Left lung (tissue), 10 donors: ENCODE measurements around the gene KSR1. TPM values are rescaled to one million over a fixed set of nuclear protein-coding genes. Genes with fewer than 3 reads are reported as not detected.
"Not testable (repeated sequence)": the region's sequence is repeated elsewhere in the genome, so short reads cannot be mapped to it uniquely, and the experiment has no call there.

Experiments
- ATAC-seq: fragments of 200-7000 bp; cut with Tn5 transposase; one replicate; pipeline ENCODE4 v1.9.1; 2020; ENCODE audit warnings: moderate library complexity
- DNase-seq, 4 donors: peaks; one replicate each; pipeline ENCODE4 v3.0.0-alpha.2; 2013 to 2020
- H3K27ac ChIP-seq, 2 donors: fragments of 200-600 bp; sonication (generic) in 1 of 2; one replicate each; pipeline versions ENCODE4 v1.5.0 to v1.8.0; 2020 to 2021
- H3K27me3 ChIP-seq, 2 donors: fragments of 200-600 bp; sonication (generic) in 1 of 2; one replicate each; pipeline versions ENCODE4 v1.5.0 to v1.8.0; 2020 to 2021
- H3K36me3 ChIP-seq, 2 donors: fragments of 200-600 bp; sonication (generic) in 1 of 2; one replicate each; pipeline versions ENCODE4 v1.5.0 to v1.8.0; 2020 to 2021
- H3K4me1 ChIP-seq, 2 donors: fragments of 200-600 bp; one replicate each; pipeline ENCODE4 v1.8.0; 2021
- H3K4me3 ChIP-seq, 2 donors: fragments of 200-600 bp; sonication (generic) in 1 of 2; one replicate each; pipeline versions ENCODE4 v1.5.0 to v1.8.0; 2020 to 2021; ENCODE audit warnings: mild to moderate bottlenecking in 1 of 2
- H3K9me3 ChIP-seq, 2 donors: fragments of 200-600 bp; sonication (generic) in 1 of 2; one replicate each; pipeline versions ENCODE4 v1.5.0 to v1.8.0; 2020 to 2021
- CTCF ChIP-seq, 2 donors: fragments of 200-600 bp; sonication (generic) in 1 of 2; IDR thresholded peaks; one replicate each; pipeline versions ENCODE4 v1.5.0 to v1.8.0; 2021; ENCODE audit warnings: antibody characterized with exemption in 2 of 2
- intact Hi-C, 2 donors: fragments of 100-400 bp; cut with DNase I; formaldehyde crosslinking; loops; one replicate each; pipeline versions ENCODE4 v1.11.2 to v1.14.2; 2022
- polyA plus RNA-seq, 6 donors: library from polyadenylated mRNA; unstranded; fragments of 120-200 nt; gene quantifications; one replicate each; pipeline ENCODE4 v1.2.1, GENCODE V29; 2013; ENCODE audit not compliant: insufficient read length in 6 of 6
- total RNA-seq, 2 donors: library from RNA; stranded (reverse); fragmentation: NEBNext Ultra II Directional; extraction: Animal tissue kit (Norgen Biotek cat#: 25700); gene quantifications; one replicate each; pipeline ENCODE4 v1.2.1, GENCODE V29; 2021
- donor health status: DM: no; HTN: yes; CAD: no.
- donor health status: DM: no; HTN: no; CAD: no.

KSR1 gene
- total and polyA plus RNA-seq, 8 donors: 35.0 to 70.0 (median 62.5) TPM

GRCh38 chr17:27669136-27669535 lies 212.9 kb downstream of the KSR1 start:
- TF ChIP-seq CTCF (IDR thresholded peaks at IDR 0.05): no peak
- ATAC-seq: no peak
- intact Hi-C loops: loop anchor here in 1 of 2 donors (10.0 kb wide), 1 partner anchor 206 kb away; no protein-coding TSS in a partner anchor

DNA sequence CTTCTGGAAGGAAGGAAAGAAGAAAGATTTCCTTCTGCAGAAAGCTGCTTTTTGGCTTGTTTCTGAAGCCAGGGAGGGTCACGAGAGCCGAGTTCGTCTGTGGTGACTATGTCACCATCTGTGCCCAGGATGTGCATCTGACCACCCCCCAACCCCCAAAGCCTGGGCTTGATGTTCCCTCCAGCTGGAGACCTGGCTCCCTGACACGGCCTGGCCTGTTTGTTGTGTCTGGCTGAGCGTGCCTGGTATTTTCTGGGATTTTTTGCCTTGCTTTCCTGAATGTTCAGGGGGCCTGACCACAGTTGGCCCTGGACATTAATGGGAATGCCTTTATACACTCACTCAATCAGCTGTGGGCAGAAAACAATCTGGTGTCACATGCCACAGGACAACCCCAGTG lies 213.6 kb downstream of the KSR1 start:
- Histone ChIP-seq H3K4me3 (no peak overlapping the region), H3K4me1 (no peaks in the 10 kb centered on the region), H3K27ac (no peak overlapping the region), H3K27me3 (no peaks in the 10 kb centered on the region), H3K36me3 (no peaks in the 10 kb centered on the region), H3K9me3 (no peaks in the 10 kb centered on the region)
- intact Hi-C loops: loop anchor here in 1 of 2 donors (10.0 kb wide), 1 partner anchor 205 kb away; no protein-coding TSS in a partner anchor
- DNase-seq (no peak), ATAC-seq (no peak)
- no peak for TF ChIP-seq CTCF (IDR thresholded peaks at IDR 0.05)

More at GRCh38 chr17:27669136-27669535, 212.9 kb downstream of the KSR1 start:
- H3K4me1 ChIP-seq: no peaks in the 10 kb centered on the region
- H3K27me3 ChIP-seq: no peaks in the 10 kb centered on the region
- H3K9me3 ChIP-seq: no peaks in the 10 kb centered on the region
- no peak overlapping the region for H3K4me3 ChIP-seq
- H3K36me3 ChIP-seq: no peaks in the 10 kb centered on the region
- DNase-seq: no peak
- no peak overlapping the region for H3K27ac ChIP-seq

- Histone ChIP-seq H3K36me3 (no peaks in the 10 kb centered on the region), H3K27ac (no peak overlapping the region), H3K9me3 (no peaks in the 10 kb centered on the region), H3K4me3 (no peak overlapping the region), H3K4me1 (no peaks in the 10 kb centered on the region), H3K27me3 (no peaks in the 10 kb centered on the region)
- ATAC-seq: no peak
- no peak for TF ChIP-seq CTCF (IDR thresholded peaks at IDR 0.05)
- DNase-seq: no peak
- intact Hi-C loops: no loop called here
These were observed 214.7 kb downstream of the KSR1 start for GRCh38 chr17:27670791-27671590.

GRCh38 chr17:27671591-27671910 lies 215.3 kb downstream of the KSR1 start:
- no peak for TF ChIP-seq CTCF (IDR thresholded peaks at IDR 0.05)
- Histone ChIP-seq H3K4me1 (no peaks in the 10 kb centered on the region), H3K27ac (no peak overlapping the region), H3K27me3 (no peaks in the 10 kb centered on the region), H3K4me3 (no peak overlapping the region), H3K36me3 (no peaks in the 10 kb centered on the region), H3K9me3 (no peaks in the 10 kb centered on the region)
- ATAC-seq: no peak
- intact Hi-C loops: no loop called here
- DNase-seq: no peak

DNA sequence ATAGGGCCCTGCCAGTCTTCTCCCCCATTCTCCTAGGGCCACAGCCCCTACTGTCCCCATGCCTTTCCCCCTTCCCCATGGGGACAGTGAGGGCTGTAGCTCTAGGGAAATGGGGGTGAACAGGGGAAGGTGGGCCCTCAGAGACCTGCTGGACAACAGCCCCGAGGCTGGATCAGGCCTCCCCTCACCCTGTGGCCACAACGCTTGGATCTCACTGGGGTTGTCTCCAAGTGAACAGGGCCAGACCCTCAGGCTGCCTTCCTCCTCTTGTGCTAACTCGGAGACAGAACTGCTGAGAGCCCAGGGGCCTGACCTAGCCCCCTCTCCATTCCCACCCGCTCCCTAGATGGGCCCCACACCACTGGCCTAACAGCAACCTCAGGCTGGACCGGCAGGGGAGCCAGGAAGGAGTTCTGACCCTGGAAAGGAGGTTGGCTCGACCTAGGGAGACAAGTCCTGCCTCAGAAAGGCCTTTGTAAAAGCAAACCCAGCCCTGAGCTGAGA lies 215.8 kb downstream of the KSR1 start:
- intact Hi-C loops, H3K9me3 ChIP-seq, H3K4me3 ChIP-seq, H3K27me3 ChIP-seq, DNase-seq, H3K4me1 ChIP-seq, H3K36me3 ChIP-seq, ATAC-seq, H3K27ac ChIP-seq: not testable (repeated sequence)
